ENCODE data around the gene VPS13D. TPM values are rescaled to one million over a fixed set of nuclear protein-coding genes. Genes with fewer than 3 reads are reported as not detected.

The VPS13D gene
- total and polyA plus RNA-seq, 2 donors from 2014 or later = 19.4 to 75.8 TPM

GRCh38 chr1:12186679-12186985 is 43.2 kb upstream of the VPS13D start:
- H3K4me1 ChIP-seq (ENCODE audit: control insufficient read depth in 2 of 3, insufficient read depth in 2 of 3, low read depth in 1 of 3, low read length in 3 of 3) = peaks cover 0 to 29% (median 0%) of the 10 kb centered on the region in 3 donors
- DNase-seq (no peak), FAIRE-seq (no peak)
- intact Hi-C loops (cut with DNase I) = no loop called here
- no peaks in the 10 kb centered on the region for H3K9me3 ChIP-seq (ENCODE audit: control insufficient read depth in 2 of 3, insufficient read depth in 1 of 3, low read length in 3 of 3)
- H3K9ac ChIP-seq (ENCODE audit: low read length in 3 of 3) = no peak overlapping the region
- H3K27me3 ChIP-seq (ENCODE audit: control insufficient read depth, insufficient read depth, low read length) = no peaks in the 10 kb centered on the region
- H3K36me3 ChIP-seq (ENCODE audit: control insufficient read depth in 2 of 3, insufficient read depth in 3 of 3, low read length in 3 of 3) = peaks cover 0 to 2% (median 0%) of the 10 kb centered on the region in 3 donors
- H3K27ac ChIP-seq (ENCODE audit: low read depth in 2 of 2, low read length in 2 of 2) = no peak overlapping the region
- H3K4me3 ChIP-seq (ENCODE audit: low read length in 3 of 3) = no peak overlapping the region
- TF ChIP-seq CTCF (IDR thresholded peaks at IDR 0.05; ENCODE audit: borderline replicate concordance, extremely low read depth, insufficient read depth) = no peak

- peaks cover 0 to 27% (median 0%) of the 10 kb centered on the region in 3 donors for H3K4me1 ChIP-seq (ENCODE audit: control insufficient read depth in 2 of 3, insufficient read depth in 2 of 3, low read depth in 1 of 3, low read length in 3 of 3)
- no peak overlapping the region for H3K4me3 ChIP-seq (ENCODE audit: low read length in 3 of 3)
- H3K27ac ChIP-seq (ENCODE audit: low read depth in 2 of 2, low read length in 2 of 2) = no peak overlapping the region
- no peak for DNase-seq
- no peak for FAIRE-seq
- no peaks in the 10 kb centered on the region for H3K9me3 ChIP-seq (ENCODE audit: control insufficient read depth in 2 of 3, insufficient read depth in 1 of 3, low read length in 3 of 3)
- H3K27me3 ChIP-seq (ENCODE audit: control insufficient read depth, insufficient read depth, low read length) = no peaks in the 10 kb centered on the region
- H3K36me3 ChIP-seq (ENCODE audit: control insufficient read depth in 2 of 3, insufficient read depth in 3 of 3, low read length in 3 of 3) = peaks cover 0 to 2% (median 0%) of the 10 kb centered on the region in 3 donors
- no peak for TF ChIP-seq CTCF (IDR thresholded peaks at IDR 0.05; ENCODE audit: borderline replicate concordance, extremely low read depth, insufficient read depth)
- H3K9ac ChIP-seq (ENCODE audit: low read length in 3 of 3) = no peak overlapping the region
- intact Hi-C loops (cut with DNase I) = no loop called here
These were observed 41.7 kb upstream of the VPS13D start for GRCh38 chr1:12188115-12188514.

GRCh38 chr1:12188657-12189327 is 41.0 kb upstream of the VPS13D start:
- intact Hi-C loops (cut with DNase I) = no loop called here
- no peak for FAIRE-seq
- no peaks in the 10 kb centered on the region for H3K27me3 ChIP-seq (ENCODE audit: control insufficient read depth, insufficient read depth, low read length)
- peaks cover 0 to 2% (median 0%) of the 10 kb centered on the region in 3 donors for H3K36me3 ChIP-seq (ENCODE audit: control insufficient read depth in 2 of 3, insufficient read depth in 3 of 3, low read length in 3 of 3)
- peaks cover 0 to 27% (median 0%) of the 10 kb centered on the region in 3 donors for H3K4me1 ChIP-seq (ENCODE audit: control insufficient read depth in 2 of 3, insufficient read depth in 2 of 3, low read depth in 1 of 3, low read length in 3 of 3)
- no peaks in the 10 kb centered on the region for H3K9me3 ChIP-seq (ENCODE audit: control insufficient read depth in 2 of 3, insufficient read depth in 1 of 3, low read length in 3 of 3)
- no peak for DNase-seq
- no peak overlapping the region for H3K4me3 ChIP-seq (ENCODE audit: low read length in 3 of 3)
- H3K27ac ChIP-seq (ENCODE audit: low read depth in 2 of 2, low read length in 2 of 2) = no peak overlapping the region
- no peak overlapping the region for H3K9ac ChIP-seq (ENCODE audit: low read length in 3 of 3)
- no peak for TF ChIP-seq CTCF (IDR thresholded peaks at IDR 0.05; ENCODE audit: borderline replicate concordance, extremely low read depth, insufficient read depth)

- H3K36me3 ChIP-seq (ENCODE audit: control insufficient read depth in 2 of 3, insufficient read depth in 3 of 3, low read length in 3 of 3) = peaks cover 0 to 2% (median 0%) of the 10 kb centered on the region in 3 donors
- intact Hi-C loops (cut with DNase I) = no loop called here
- DNase-seq (no peak), FAIRE-seq (no peak)
- H3K4me1 ChIP-seq (ENCODE audit: control insufficient read depth in 2 of 3, insufficient read depth in 2 of 3, low read depth in 1 of 3, low read length in 3 of 3) = peaks cover 0 to 27% (median 0%) of the 10 kb centered on the region in 3 donors
- H3K27ac ChIP-seq (ENCODE audit: low read depth in 2 of 2, low read length in 2 of 2) = no peak overlapping the region
- no peak for TF ChIP-seq CTCF (IDR thresholded peaks at IDR 0.05; ENCODE audit: borderline replicate concordance, extremely low read depth, insufficient read depth)
- no peaks in the 10 kb centered on the region for H3K27me3 ChIP-seq (ENCODE audit: control insufficient read depth, insufficient read depth, low read length)
- H3K4me3 ChIP-seq (ENCODE audit: low read length in 3 of 3) = no peak overlapping the region
- H3K9ac ChIP-seq (ENCODE audit: low read length in 3 of 3) = no peak overlapping the region
- no peaks in the 10 kb centered on the region for H3K9me3 ChIP-seq (ENCODE audit: control insufficient read depth in 2 of 3, insufficient read depth in 1 of 3, low read length in 3 of 3)
These were observed 40.5 kb upstream of the VPS13D start for GRCh38 chr1:12189328-12189682.

Measured in kidney (tissue), 14 donors.